Osteoblast (primary cell): ENCODE results near the gene SCUBE1. TPM values are rescaled to one million over a fixed set of nuclear protein-coding genes. Genes with fewer than 3 reads are reported as not detected.
A peak's percentile ranks its signal among the peaks of the same experiment; 100 is the strongest.

Source experiments
- DNase-seq: peaks from one replicate; pipeline ENCODE4 v3.0.0; 2011; ENCODE audit warnings: low spot score, mixed read lengths; ENCODE audit not compliant: insufficient read length; ENCODE audit errors: missing footprints
- H2AFZ ChIP-seq: 2 replicates; pipeline ENCODE4 v1.6.0; 2011; ENCODE audit warnings: mild to moderate bottlenecking, low read length
- H3K27ac ChIP-seq: 2 replicates; pipeline ENCODE4 v1.5.1; 2011; ENCODE audit warnings: mild to moderate bottlenecking, low read depth, low read length, moderate library complexity
- H3K27me3 ChIP-seq: 2 replicates; pipeline ENCODE4 v1.6.0; 2012; ENCODE audit warnings: mild to moderate bottlenecking, control low read depth, inconsistent platforms, low read length, moderate library complexity; ENCODE audit not compliant: insufficient read depth
- H3K36me3 ChIP-seq: 2 replicates; pipeline ENCODE4 v1.5.1; 2011; ENCODE audit warnings: mild to moderate bottlenecking, low read length, control low read depth, moderate library complexity; ENCODE audit not compliant: insufficient read depth
- H3K4me1 ChIP-seq: 2 replicates; pipeline ENCODE4 v1.5.1; 2011; ENCODE audit warnings: mild to moderate bottlenecking, low read length, control low read depth, moderate library complexity; ENCODE audit not compliant: insufficient read depth
- H3K4me2 ChIP-seq: 2 replicates; pipeline ENCODE4 v1.6.0; 2011; ENCODE audit warnings: mild to moderate bottlenecking, low read length; ENCODE audit not compliant: insufficient read depth
- H3K4me3 ChIP-seq: fragments of 200-600 bp; sonication (generic); 3 replicates; pipeline ENCODE4 v1.5.1; 2012; ENCODE audit warnings: mild to moderate bottlenecking, low read length, inconsistent platforms; ENCODE audit not compliant: insufficient read depth
- H3K79me2 ChIP-seq: 2 replicates; pipeline ENCODE4 v1.6.0; 2012; ENCODE audit warnings: mild to moderate bottlenecking, low read length, control low read depth, inconsistent platforms; ENCODE audit not compliant: insufficient read depth
- H3K9me3 ChIP-seq: 2 replicates; pipeline ENCODE4 v1.5.1; 2011; ENCODE audit warnings: low read depth, low read length, control low read depth
- H4K20me1 ChIP-seq: 2 replicates; pipeline ENCODE4 v1.6.0; 2012; ENCODE audit warnings: mild to moderate bottlenecking, low read length, control low read depth; ENCODE audit not compliant: insufficient read depth
- CTCF ChIP-seq: IDR thresholded peaks from 2 replicates; pipeline ENCODE4 v1.5.1; 2011; ENCODE audit warnings: mild to moderate bottlenecking, low read depth, low read length, moderate library complexity; ENCODE audit errors: extremely low read depth
- total RNA-seq: library from RNA; depleted of rRNA; stranded (reverse); fragments of >200 nt; gene quantifications from 2 replicates; pipeline ENCODE4 v1.2.3, GENCODE V29; 2012

The SCUBE1 gene
- total RNA-seq, 1 donor: 2.2 TPM

- peak; percentile 99 for DNase-seq
- no peaks in the 10 kb centered on the region for H3K9me3 ChIP-seq
- peaks cover 11% of the 10 kb centered on the region for H3K4me1 ChIP-seq
- H4K20me1 ChIP-seq: peaks cover 4% of the 10 kb centered on the region
- H3K4me2 ChIP-seq: peak overlapping the region; percentile 88
- TF ChIP-seq CTCF: peak; percentile 43
- no peaks in the 10 kb centered on the region for H3K36me3 ChIP-seq
- peaks cover 4% of the 10 kb centered on the region for H3K27me3 ChIP-seq
- peak overlapping the region; percentile 93 for H2AFZ ChIP-seq
- H3K4me3 ChIP-seq: peak overlapping the region; percentile 76
- peak overlapping the region; percentile 67 for H3K27ac ChIP-seq
- peaks cover 11% of the 10 kb centered on the region for H3K79me2 ChIP-seq
Observed at GRCh38 chr22:43187171-43188099, 155.7 kb downstream of the SCUBE1 start.

- peaks cover 11% of the 10 kb centered on the region for H3K4me1 ChIP-seq
- H3K27me3 ChIP-seq: peaks cover 4% of the 10 kb centered on the region
- H3K79me2 ChIP-seq: peaks cover 11% of the 10 kb centered on the region
- H3K4me2 ChIP-seq: peak within 1 kb of the TSS; percentile 88
- H3K4me3 ChIP-seq: peak within 1 kb of the TSS; percentile 76
- no peaks in the 10 kb centered on the region for H3K9me3 ChIP-seq
- H2AFZ ChIP-seq: peak within 1 kb of the TSS; percentile 93
- peaks cover 4% of the 10 kb centered on the region for H4K20me1 ChIP-seq
- no peak for TF ChIP-seq CTCF
- H3K36me3 ChIP-seq: no peaks in the 10 kb centered on the region
- peak within 1 kb of the TSS; percentile 67 for H3K27ac ChIP-seq
- DNase-seq: peak; percentile 97
Observed at GRCh38 chr22:43186272-43187170, 156.7 kb downstream of the SCUBE1 start, which contains the start of gene TTLL12. TSS of gene TTLL12 (minus strand) at chr22:43187134. CDS start at chr22:43187069, 65 bp downstream.

GRCh38 chr22:43185860-43186261, 157.3 kb downstream of the SCUBE1 start:
- Histone ChIP-seq H3K27ac (no peak overlapping the region), H3K79me2 (peaks cover 11% of the 10 kb centered on the region), H3K4me3 (peak overlapping the region; percentile 71), H3K4me1 (peaks cover 11% of the 10 kb centered on the region), H4K20me1 (peaks cover 4% of the 10 kb centered on the region), H3K27me3 (peaks cover 4% of the 10 kb centered on the region), H2AFZ (peak overlapping the region; percentile 65), H3K9me3 (no peaks in the 10 kb centered on the region), H3K36me3 (no peaks in the 10 kb centered on the region), H3K4me2 (peak overlapping the region; percentile 77)
- no peak for TF ChIP-seq CTCF
- peak; percentile 81 for DNase-seq
